Measurements from ENCODE around the gene GIMAP1. TPM values are rescaled to one million over a fixed set of nuclear protein-coding genes. Genes with fewer than 3 reads are reported as not detected.

The GIMAP1 gene
- total RNA-seq, 4 donors from 2014 or later = 1.8 to 7.4 (median 3.6) TPM

DNA sequence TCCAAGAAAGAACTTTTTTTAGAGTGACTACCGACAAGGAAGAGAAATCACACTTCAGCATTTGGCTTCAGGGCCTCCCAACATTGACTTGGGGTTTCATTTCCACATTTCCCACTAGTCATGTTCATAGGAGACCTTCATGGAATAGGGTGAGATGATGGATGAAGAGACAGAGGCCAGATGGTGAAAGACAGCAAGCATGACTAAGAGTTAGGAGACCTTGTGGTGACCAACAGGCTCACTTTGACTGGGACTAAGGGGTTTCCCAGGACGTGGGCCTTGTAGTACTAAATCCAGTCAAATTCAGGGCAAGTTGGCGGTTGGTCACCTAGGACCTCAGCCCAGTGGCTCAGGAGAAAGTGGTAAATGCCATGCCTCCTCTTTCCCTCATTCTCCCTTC lies 17.8 kb downstream of the GIMAP1 start:
- no peaks in the 10 kb centered on the region for H3K27me3 ChIP-seq
- peak overlapping the region in 3 of 4 donors; percentile 12 to 68 (median 50) for H3K27ac ChIP-seq
- no peak for DNase-seq
- TF ChIP-seq, protein P1, sequence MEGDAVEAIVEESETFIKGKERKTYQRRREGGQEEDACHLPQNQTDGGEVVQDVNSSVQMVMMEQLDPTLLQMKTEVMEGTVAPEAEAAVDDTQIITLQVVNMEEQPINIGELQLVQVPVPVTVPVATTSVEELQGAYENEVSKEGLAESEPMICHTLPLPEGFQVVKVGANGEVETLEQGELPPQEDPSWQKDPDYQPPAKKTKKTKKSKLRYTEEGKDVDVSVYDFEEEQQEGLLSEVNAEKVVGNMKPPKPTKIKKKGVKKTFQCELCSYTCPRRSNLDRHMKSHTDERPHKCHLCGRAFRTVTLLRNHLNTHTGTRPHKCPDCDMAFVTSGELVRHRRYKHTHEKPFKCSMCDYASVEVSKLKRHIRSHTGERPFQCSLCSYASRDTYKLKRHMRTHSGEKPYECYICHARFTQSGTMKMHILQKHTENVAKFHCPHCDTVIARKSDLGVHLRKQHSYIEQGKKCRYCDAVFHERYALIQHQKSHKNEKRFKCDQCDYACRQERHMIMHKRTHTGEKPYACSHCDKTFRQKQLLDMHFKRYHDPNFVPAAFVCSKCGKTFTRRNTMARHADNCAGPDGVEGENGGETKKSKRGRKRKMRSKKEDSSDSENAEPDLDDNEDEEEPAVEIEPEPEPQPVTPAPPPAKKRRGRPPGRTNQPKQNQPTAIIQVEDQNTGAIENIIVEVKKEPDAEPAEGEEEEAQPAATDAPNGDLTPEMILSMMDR (IDR thresholded peaks at IDR 0.05) = no peak
- no peak for TF ChIP-seq POLR2A (IDR thresholded peaks at IDR 0.05)
- no peaks in the 10 kb centered on the region for H3K9me3 ChIP-seq
- H3K4me3 ChIP-seq = no peak overlapping the region
- H3K36me3 ChIP-seq = no peaks in the 10 kb centered on the region
- no peaks in the 10 kb centered on the region for H3K4me1 ChIP-seq

DNA sequence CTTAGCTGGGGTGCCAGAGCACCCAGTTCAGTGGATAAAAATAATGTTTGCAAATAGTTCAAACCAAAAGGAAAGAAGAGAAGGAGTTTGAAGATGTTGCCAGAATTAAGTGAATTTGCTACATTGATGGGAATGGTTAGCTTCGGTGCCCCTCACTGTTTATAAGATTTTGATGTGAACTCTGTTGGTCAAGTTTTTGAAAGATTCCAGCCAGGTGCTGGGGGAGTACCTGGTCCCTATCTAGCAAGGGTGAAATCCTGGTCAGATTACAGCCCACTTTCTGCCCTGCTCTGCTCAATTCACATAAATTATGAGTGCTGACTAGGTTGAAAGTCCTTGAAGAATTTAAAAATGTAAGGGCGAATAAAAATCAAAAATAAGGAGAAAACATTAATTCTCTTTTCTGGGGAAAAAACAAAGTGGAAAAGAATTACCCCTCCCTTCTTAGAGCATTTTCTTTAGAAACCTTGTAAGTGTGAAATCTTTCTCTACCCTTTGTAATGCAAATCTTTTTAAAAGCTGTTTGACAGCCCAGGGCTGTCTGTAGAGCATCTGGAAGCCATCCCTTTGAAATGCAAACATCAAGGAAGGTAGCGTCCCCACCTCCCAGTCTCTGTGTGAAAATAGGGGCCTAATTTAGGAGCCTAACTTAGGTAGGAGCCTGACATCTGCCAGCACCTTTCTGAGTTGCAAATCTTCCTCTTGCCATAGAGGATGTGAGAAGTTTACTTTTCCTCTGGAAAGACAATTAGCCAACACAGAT lies 19.4 kb downstream of the GIMAP1 start:
- Histone ChIP-seq H3K36me3 (no peaks in the 10 kb centered on the region), H3K27ac (peak overlapping the region in 3 of 4 donors; percentile 68 to 86 (median 68)), H3K27me3 (no peaks in the 10 kb centered on the region), H3K4me3 (no peak overlapping the region), H3K9me3 (no peaks in the 10 kb centered on the region), H3K4me1 (no peaks in the 10 kb centered on the region)
- no peak for TF ChIP-seq POLR2A (IDR thresholded peaks at IDR 0.05)
- TF ChIP-seq, protein P1 (IDR thresholded peaks at IDR 0.05) = no peak
- DNase-seq = no peak

DNA sequence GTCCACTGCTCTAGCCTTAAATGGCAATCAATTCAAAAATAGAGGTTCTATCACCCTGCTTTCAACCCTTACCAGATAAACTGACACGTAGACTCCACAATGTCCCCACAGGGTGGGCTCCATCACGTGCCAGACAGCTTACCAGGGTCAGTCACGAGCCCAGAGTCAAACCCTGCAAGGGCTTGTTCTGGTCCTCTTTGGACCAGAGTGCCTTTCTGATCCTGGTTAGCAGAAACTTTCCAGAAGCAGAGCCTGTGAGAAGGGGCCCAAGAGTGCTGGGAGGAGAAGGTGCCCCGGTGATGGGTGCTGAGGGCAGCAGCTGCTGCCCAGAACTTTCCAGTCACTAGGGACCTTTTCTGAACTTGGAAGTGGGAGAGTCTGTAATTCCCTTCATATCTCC lies 20.5 kb downstream of the GIMAP1 start:
- peak overlapping the region; percentile 68 to 86 (median 71) for H3K27ac ChIP-seq
- no peaks in the 10 kb centered on the region for H3K4me1 ChIP-seq
- H3K36me3 ChIP-seq = peaks cover 0 to 7% (median 0%) of the 10 kb centered on the region in 3 donors
- no peak for TF ChIP-seq POLR2A (IDR thresholded peaks at IDR 0.05)
- TF ChIP-seq, protein P1 (IDR thresholded peaks at IDR 0.05) = no peak
- H3K4me3 ChIP-seq = peak overlapping the region; percentile 41 to 61 (median 52)
- no peak for DNase-seq
- no peaks in the 10 kb centered on the region for H3K9me3 ChIP-seq
- no peaks in the 10 kb centered on the region for H3K27me3 ChIP-seq

- H3K36me3 ChIP-seq = peaks cover 0 to 13% (median 0%) of the 10 kb centered on the region in 3 donors
- peak within 1 kb of the TSS; percentile 41 to 61 (median 52) for H3K4me3 ChIP-seq
- H3K4me1 ChIP-seq = peaks cover 0 to under 1% (median 0%) of the 10 kb centered on the region in 4 donors
- DNase-seq = peak in 2 of 3 donors; percentile 51 to 68
- H3K27me3 ChIP-seq = no peaks in the 10 kb centered on the region
- no peaks in the 10 kb centered on the region for H3K9me3 ChIP-seq
- peak within 1 kb of the TSS; percentile 68 to 86 (median 71) for H3K27ac ChIP-seq
- TF ChIP-seq POLR2A (IDR thresholded peaks at IDR 0.05) = peak; percentile 24 to 29
- TF ChIP-seq, protein P1 (IDR thresholded peaks at IDR 0.05) = no peak
Observed at GRCh38 chr7:150737265-150738055, 21.0 kb downstream of the GIMAP1 start, which contains the start of gene GIMAP5. Gene GIMAP5, plus strand, starts transcription at chr7:150737418. Its CDS starts 3,467 bp downstream, at chr7:150740885.

- H3K9me3 ChIP-seq = no peaks in the 10 kb centered on the region
- TF ChIP-seq, protein P1 (IDR thresholded peaks at IDR 0.05) = no peak
- TF ChIP-seq POLR2A (IDR thresholded peaks at IDR 0.05) = no peak
- no peaks in the 10 kb centered on the region for H3K27me3 ChIP-seq
- H3K4me1 ChIP-seq = peaks cover 0 to 6% (median 0%) of the 10 kb centered on the region in 4 donors
- H3K36me3 ChIP-seq = peaks cover 0 to 19% (median 0%) of the 10 kb centered on the region in 3 donors
- H3K4me3 ChIP-seq = peak overlapping the region; percentile 41 to 61 (median 52)
- no peak for DNase-seq
- peak overlapping the region; percentile 68 to 86 (median 71) for H3K27ac ChIP-seq
Observed at GRCh38 chr7:150738092-150738491, 21.7 kb downstream of the GIMAP1 start.
